ENCODE data around the gene MAP3K20.

- TF ChIP-seq SIN3A (IDR thresholded peaks at IDR 0.05; ENCODE audit: borderline replicate concordance, insufficient read depth, low read length) (no peak), POLR2AphosphoS5 (IDR thresholded peaks at IDR 0.05; ENCODE audit: low read depth, low read length) (no peak), REST (IDR thresholded peaks at IDR 0.05; ENCODE audit: insufficient read depth in 1 of 2, low read depth in 2 of 2, low read length in 2 of 2) (no peak), TAF1 (IDR thresholded peaks at IDR 0.05; ENCODE audit: borderline replicate concordance, insufficient read depth, low read length) (no peak), FOXP2 (optimal IDR thresholded peaks at IDR 0.05; ENCODE audit: borderline replicate concordance, extremely low read depth, extremely low read length, insufficient read depth) (no peak)
Observed at GRCh38 chr2:173264603-173265366, 189.1 kb downstream of the MAP3K20 start.

Data from PFSK-1 (cell line).